SK-N-SH treated with all-trans-retinoic acid at 6 μM for 48 hours (cell line): ENCODE measurements around the gene CCDC170.

Source experiments
- ATAC-seq: fragments of 200-7000 bp; cut with Tn5 transposase; 3 replicates; pipeline ENCODE4 v1.9.1; 2020; ENCODE audit warnings: mild to moderate bottlenecking, moderate library complexity
- BACH2 ChIP-seq: fragments of 250-450 bp; sonication (Bioruptor Pico); IDR thresholded peaks from 2 replicates; pipeline ENCODE4 v1.9.0; 2021; ENCODE audit warnings: mild to moderate bottlenecking, borderline replicate concordance
- CSDC2 ChIP-seq: fragments of 250-450 bp; sonication (Bioruptor Pico); IDR thresholded peaks from 2 replicates; pipeline ENCODE4 v1.5.0; 2020; ENCODE audit warnings: mild to moderate bottlenecking, moderate library complexity
- ESRRG ChIP-seq: fragments of 250-450 bp; sonication (Bioruptor Pico); IDR thresholded peaks from 2 replicates; pipeline ENCODE4 v1.6.1; 2021; ENCODE audit warnings: mild to moderate bottlenecking
- GLIS3 ChIP-seq: fragments of 250-450 bp; sonication (Bioruptor Pico); IDR thresholded peaks from 2 replicates; pipeline ENCODE4 v1.5.0; 2020; ENCODE audit warnings: mild to moderate bottlenecking, moderate library complexity
- OSR1 ChIP-seq: fragments of 250-450 bp; sonication (Bioruptor Pico); IDR thresholded peaks from 2 replicates; pipeline ENCODE4 v1.8.0; 2022; ENCODE audit warnings: moderate library complexity, mild to moderate bottlenecking, inconsistent platforms
- PPARA ChIP-seq: fragments of 250-450 bp; sonication (Bioruptor Pico); IDR thresholded peaks from 2 replicates; pipeline ENCODE4 v1.5.0; 2020; ENCODE audit warnings: mild to moderate bottlenecking, borderline replicate concordance
- RARB ChIP-seq: fragments of 250-450 bp; sonication (Bioruptor Pico); IDR thresholded peaks from 2 replicates; pipeline ENCODE4 v1.8.0; 2021; ENCODE audit warnings: mild to moderate bottlenecking, moderate library complexity
- SNAI2 ChIP-seq: fragments of 250-450 bp; sonication (Bioruptor Pico); IDR thresholded peaks from 2 replicates; pipeline ENCODE4 v1.5.0; 2020; ENCODE audit warnings: mild to moderate bottlenecking, moderate library complexity
- TCF4 ChIP-seq: fragments of 250-450 bp; sonication (Bioruptor Pico); IDR thresholded peaks from 2 replicates; pipeline ENCODE4 v1.8.0; 2021; ENCODE audit warnings: mild to moderate bottlenecking, moderate library complexity, borderline replicate concordance
- ZC3H10 ChIP-seq: fragments of 250-450 bp; sonication (Bioruptor Pico); IDR thresholded peaks from 2 replicates; pipeline ENCODE4 v1.5.1; 2021; ENCODE audit warnings: mild to moderate bottlenecking, moderate library complexity
- ZFP30 ChIP-seq: fragments of 450-650 bp; formaldehyde crosslinking; IDR thresholded peaks from 2 replicates; pipeline ENCODE4 v1.5.0; 2022; ENCODE audit warnings: mild to moderate bottlenecking, moderate library complexity
- ZNF565 ChIP-seq: fragments of 450-650 bp; formaldehyde crosslinking; conservative IDR thresholded peaks from 2 replicates; pipeline ENCODE4 v1.5.0; 2020; ENCODE audit warnings: low read depth, mild to moderate bottlenecking, moderate library complexity
- ZNF70 ChIP-seq: fragments of 450-650 bp; formaldehyde crosslinking; IDR thresholded peaks from 2 replicates; pipeline ENCODE4 v1.5.0; 2020; ENCODE audit warnings: mild to moderate bottlenecking, moderate library complexity
- ZNF8 ChIP-seq: fragments of 450-650 bp; formaldehyde crosslinking; IDR thresholded peaks from 2 replicates; pipeline ENCODE4 v1.5.0; 2020; ENCODE audit warnings: mild to moderate bottlenecking, moderate library complexity
- TF ChIP-seq, protein P1 (sequence below): fragments of 250-450 bp; sonication (Bioruptor Pico); IDR thresholded peaks from 2 replicates; pipeline ENCODE4 v1.5.1; 2021; ENCODE audit warnings: mild to moderate bottlenecking, moderate library complexity
- TF ChIP-seq, protein P2 (sequence below): fragments of 250-450 bp; sonication (Bioruptor Pico); IDR thresholded peaks from 2 replicates; pipeline ENCODE4 v1.5.0; 2020; ENCODE audit warnings: mild to moderate bottlenecking, moderate library complexity
- TF ChIP-seq, protein P3 (sequence below): fragments of 250-450 bp; sonication (Bioruptor Pico); IDR thresholded peaks from 2 replicates; pipeline ENCODE4 v1.8.0; 2020; ENCODE audit warnings: mild to moderate bottlenecking, moderate library complexity, borderline replicate concordance
- TF ChIP-seq, protein P4 (sequence below): fragments of 250-450 bp; sonication (Bioruptor Pico); IDR thresholded peaks from 2 replicates; pipeline ENCODE4 v1.5.1; 2020; ENCODE audit warnings: low read depth, mild to moderate bottlenecking, moderate library complexity

CCDC170 gene

DNA sequence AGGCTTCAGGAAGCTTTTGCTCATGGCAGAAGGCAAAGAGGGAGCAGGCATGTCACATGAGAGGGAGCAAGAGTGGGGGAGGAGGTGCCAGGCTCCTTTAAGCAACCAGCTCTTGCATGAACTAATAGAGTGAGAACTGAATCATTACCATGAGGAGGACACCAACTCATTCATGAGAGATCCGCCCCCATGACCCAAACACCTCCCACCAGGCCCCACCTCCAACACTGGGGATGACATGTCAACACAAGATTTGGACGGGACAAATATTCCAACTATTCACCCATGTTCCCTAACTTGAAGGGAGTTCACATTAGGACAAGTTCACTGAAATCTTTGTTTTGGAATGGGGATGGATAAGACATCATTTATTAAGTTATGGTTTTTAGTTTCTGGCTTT, 158.5 kb downstream of the CCDC170 start:
- no peak for ATAC-seq
- TF ChIP-seq, protein P1, sequence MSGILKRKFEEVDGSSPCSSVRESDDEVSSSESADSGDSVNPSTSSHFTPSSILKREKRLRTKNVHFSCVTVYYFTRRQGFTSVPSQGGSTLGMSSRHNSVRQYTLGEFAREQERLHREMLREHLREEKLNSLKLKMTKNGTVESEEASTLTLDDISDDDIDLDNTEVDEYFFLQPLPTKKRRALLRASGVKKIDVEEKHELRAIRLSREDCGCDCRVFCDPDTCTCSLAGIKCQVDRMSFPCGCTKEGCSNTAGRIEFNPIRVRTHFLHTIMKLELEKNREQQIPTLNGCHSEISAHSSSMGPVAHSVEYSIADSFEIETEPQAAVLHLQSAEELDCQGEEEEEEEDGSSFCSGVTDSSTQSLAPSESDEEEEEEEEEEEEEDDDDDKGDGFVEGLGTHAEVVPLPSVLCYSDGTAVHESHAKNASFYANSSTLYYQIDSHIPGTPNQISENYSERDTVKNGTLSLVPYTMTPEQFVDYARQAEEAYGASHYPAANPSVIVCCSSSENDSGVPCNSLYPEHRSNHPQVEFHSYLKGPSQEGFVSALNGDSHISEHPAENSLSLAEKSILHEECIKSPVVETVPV (CRISPR knock-in tag), result no peak
- TF ChIP-seq, protein P2, sequence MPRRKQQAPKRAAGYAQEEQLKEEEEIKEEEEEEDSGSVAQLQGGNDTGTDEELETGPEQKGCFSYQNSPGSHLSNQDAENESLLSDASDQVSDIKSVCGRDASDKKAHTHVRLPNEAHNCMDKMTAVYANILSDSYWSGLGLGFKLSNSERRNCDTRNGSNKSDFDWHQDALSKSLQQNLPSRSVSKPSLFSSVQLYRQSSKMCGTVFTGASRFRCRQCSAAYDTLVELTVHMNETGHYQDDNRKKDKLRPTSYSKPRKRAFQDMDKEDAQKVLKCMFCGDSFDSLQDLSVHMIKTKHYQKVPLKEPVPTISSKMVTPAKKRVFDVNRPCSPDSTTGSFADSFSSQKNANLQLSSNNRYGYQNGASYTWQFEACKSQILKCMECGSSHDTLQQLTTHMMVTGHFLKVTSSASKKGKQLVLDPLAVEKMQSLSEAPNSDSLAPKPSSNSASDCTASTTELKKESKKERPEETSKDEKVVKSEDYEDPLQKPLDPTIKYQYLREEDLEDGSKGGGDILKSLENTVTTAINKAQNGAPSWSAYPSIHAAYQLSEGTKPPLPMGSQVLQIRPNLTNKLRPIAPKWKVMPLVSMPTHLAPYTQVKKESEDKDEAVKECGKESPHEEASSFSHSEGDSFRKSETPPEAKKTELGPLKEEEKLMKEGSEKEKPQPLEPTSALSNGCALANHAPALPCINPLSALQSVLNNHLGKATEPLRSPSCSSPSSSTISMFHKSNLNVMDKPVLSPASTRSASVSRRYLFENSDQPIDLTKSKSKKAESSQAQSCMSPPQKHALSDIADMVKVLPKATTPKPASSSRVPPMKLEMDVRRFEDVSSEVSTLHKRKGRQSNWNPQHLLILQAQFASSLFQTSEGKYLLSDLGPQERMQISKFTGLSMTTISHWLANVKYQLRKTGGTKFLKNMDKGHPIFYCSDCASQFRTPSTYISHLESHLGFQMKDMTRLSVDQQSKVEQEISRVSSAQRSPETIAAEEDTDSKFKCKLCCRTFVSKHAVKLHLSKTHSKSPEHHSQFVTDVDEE (CRISPR knock-in tag), result no peak
- TF ChIP-seq RARB (CRISPR knock-in tag) (no peak), ZNF565 (CRISPR knock-in tag) (no peak), PPARA (no peak), GLIS3 (CRISPR knock-in tag) (no peak)

- ATAC-seq, result no peak
- TF ChIP-seq ZNF8 (CRISPR knock-in tag) (no peak), ZNF565 (CRISPR knock-in tag) (no peak), ZC3H10 (CRISPR knock-in tag) (no peak), OSR1 (no peak), ZFP30 (CRISPR knock-in tag) (no peak), PPARA (no peak), ZNF70 (no peak), SNAI2 (CRISPR knock-in tag) (no peak), RARB (CRISPR knock-in tag) (no peak)
- TF ChIP-seq, protein P2 (CRISPR knock-in tag), result no peak
- TF ChIP-seq, protein P1 (CRISPR knock-in tag), result no peak
- TF ChIP-seq, protein P3, sequence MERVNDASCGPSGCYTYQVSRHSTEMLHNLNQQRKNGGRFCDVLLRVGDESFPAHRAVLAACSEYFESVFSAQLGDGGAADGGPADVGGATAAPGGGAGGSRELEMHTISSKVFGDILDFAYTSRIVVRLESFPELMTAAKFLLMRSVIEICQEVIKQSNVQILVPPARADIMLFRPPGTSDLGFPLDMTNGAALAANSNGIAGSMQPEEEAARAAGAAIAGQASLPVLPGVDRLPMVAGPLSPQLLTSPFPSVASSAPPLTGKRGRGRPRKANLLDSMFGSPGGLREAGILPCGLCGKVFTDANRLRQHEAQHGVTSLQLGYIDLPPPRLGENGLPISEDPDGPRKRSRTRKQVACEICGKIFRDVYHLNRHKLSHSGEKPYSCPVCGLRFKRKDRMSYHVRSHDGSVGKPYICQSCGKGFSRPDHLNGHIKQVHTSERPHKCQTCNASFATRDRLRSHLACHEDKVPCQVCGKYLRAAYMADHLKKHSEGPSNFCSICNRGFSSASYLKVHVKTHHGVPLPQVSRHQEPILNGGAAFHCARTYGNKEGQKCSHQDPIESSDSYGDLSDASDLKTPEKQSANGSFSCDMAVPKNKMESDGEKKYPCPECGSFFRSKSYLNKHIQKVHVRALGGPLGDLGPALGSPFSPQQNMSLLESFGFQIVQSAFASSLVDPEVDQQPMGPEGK (CRISPR knock-in tag), result no peak
- TF ChIP-seq, protein P4, sequence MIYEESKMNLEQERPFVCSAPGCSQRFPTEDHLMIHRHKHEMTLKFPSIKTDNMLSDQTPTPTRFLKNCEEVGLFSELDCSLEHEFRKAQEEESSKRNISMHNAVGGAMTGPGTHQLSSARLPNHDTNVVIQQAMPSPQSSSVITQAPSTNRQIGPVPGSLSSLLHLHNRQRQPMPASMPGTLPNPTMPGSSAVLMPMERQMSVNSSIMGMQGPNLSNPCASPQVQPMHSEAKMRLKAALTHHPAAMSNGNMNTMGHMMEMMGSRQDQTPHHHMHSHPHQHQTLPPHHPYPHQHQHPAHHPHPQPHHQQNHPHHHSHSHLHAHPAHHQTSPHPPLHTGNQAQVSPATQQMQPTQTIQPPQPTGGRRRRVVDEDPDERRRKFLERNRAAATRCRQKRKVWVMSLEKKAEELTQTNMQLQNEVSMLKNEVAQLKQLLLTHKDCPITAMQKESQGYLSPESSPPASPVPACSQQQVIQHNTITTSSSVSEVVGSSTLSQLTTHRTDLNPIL (CRISPR knock-in tag), result no peak
Measured at GRCh38 chr6:151655099-151655498, 161.3 kb downstream of the CCDC170 start.

- no peak for ATAC-seq
- TF ChIP-seq BACH2 (CRISPR knock-in tag), result no peak
- no peak for TF ChIP-seq ZC3H10 (CRISPR knock-in tag)
- TF ChIP-seq CSDC2, result no peak
- no peak for TF ChIP-seq ESRRG (CRISPR knock-in tag)
- TF ChIP-seq GLIS3 (CRISPR knock-in tag), result no peak
- TF ChIP-seq ZNF8 (CRISPR knock-in tag), result no peak
- no peak for TF ChIP-seq TCF4 (CRISPR knock-in tag)
- TF ChIP-seq ZFP30 (CRISPR knock-in tag), result no peak
Measured at GRCh38 chr6:151656392-151656791, 162.6 kb downstream of the CCDC170 start.
